RWPE2 (cell line): Measurements from ENCODE around the gene SEMA3A.
A peak's percentile ranks its signal among the peaks of the same experiment; 100 is the strongest.

ENCODE experiments used
- ATAC-seq: fragments of 200-7000 bp; cut with Tn5 transposase; 3 replicates; pipeline ENCODE4 v1.9.1; 2021; ENCODE audit warnings: low read depth
- DNase-seq: peaks from one replicate; pipeline ENCODE4 v3.0.0-alpha.2; 2020; ENCODE audit warnings: low spot score
- H3K27ac ChIP-seq: fragments of 450-650 bp; 2 replicates; pipeline ENCODE4 v1.5.1; 2017; ENCODE audit warnings: mild to moderate bottlenecking; ENCODE audit not compliant: poor library complexity, severe bottlenecking
- H3K27me3 ChIP-seq: fragments of 250-450 bp; sonication (Bioruptor Pico); 2 replicates; pipeline ENCODE4 v1.5.1; 2021; ENCODE audit warnings: mild to moderate bottlenecking, moderate library complexity; ENCODE audit not compliant: insufficient read depth, poor library complexity, severe bottlenecking
- H3K36me3 ChIP-seq: fragments of 250-450 bp; sonication (Bioruptor Pico); 2 replicates; pipeline ENCODE4 v1.5.1; 2020; ENCODE audit warnings: low read depth, mild to moderate bottlenecking, moderate library complexity
- H3K4me1 ChIP-seq: fragments of 250-450 bp; sonication (Bioruptor Pico); 2 replicates; pipeline ENCODE4 v1.5.1; 2021; ENCODE audit warnings: mild to moderate bottlenecking, moderate library complexity; ENCODE audit not compliant: insufficient read depth, poor library complexity, severe bottlenecking
- H3K4me3 ChIP-seq: fragments of 250-450 bp; sonication (Bioruptor Pico); 2 replicates; pipeline ENCODE4 v1.5.1; 2021; ENCODE audit warnings: mild to moderate bottlenecking, moderate library complexity; ENCODE audit not compliant: severe bottlenecking
- H3K9me3 ChIP-seq: fragments of 250-450 bp; sonication (Bioruptor Pico); 2 replicates; pipeline ENCODE4 v1.5.1; 2021; ENCODE audit warnings: mild to moderate bottlenecking, moderate library complexity; ENCODE audit not compliant: severe bottlenecking
- CTCF ChIP-seq: fragments of 450-650 bp; IDR thresholded peaks from one replicate; pipeline ENCODE4 v1.5.1; 2017; ENCODE audit warnings: mild to moderate bottlenecking, moderate library complexity; ENCODE audit not compliant: poor library complexity, severe bottlenecking

The SEMA3A gene

DNA sequence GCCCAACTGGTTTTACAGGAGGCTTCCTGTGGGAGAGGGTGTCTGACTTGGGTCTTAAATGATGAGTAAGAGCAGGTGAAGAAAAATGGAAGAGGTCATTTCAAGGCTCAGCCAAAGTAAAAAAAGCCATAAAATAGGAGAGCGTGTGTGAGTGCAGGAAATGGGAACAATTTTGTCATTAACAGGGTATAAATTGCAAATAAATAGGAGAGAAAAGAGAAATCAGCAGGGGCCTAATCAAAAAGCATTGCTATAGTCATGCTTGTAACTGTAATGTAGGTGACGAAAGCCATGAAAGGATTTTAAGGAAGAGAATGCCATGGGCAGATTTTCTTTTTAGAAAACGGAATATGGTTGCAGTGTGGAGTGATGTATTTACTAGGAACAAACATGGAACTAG, 15.7 kb upstream of the SEMA3A start:
- H3K27me3 ChIP-seq: no peaks in the 10 kb centered on the region
- peaks cover 10% of the 10 kb centered on the region for H3K4me1 ChIP-seq
- H3K4me3 ChIP-seq: no peak overlapping the region
- H3K36me3 ChIP-seq: no peaks in the 10 kb centered on the region
- no peak overlapping the region for H3K27ac ChIP-seq
- no peak for TF ChIP-seq CTCF
- DNase-seq (no peak), ATAC-seq (no peak)
- H3K9me3 ChIP-seq: no peaks in the 10 kb centered on the region

GRCh38 chr7:84209006-84209405, 14.4 kb upstream of the SEMA3A start:
- H3K36me3 ChIP-seq: no peaks in the 10 kb centered on the region
- no peak for TF ChIP-seq CTCF
- peaks cover 10% of the 10 kb centered on the region for H3K4me1 ChIP-seq
- no peaks in the 10 kb centered on the region for H3K9me3 ChIP-seq
- no peak overlapping the region for H3K27ac ChIP-seq
- no peak overlapping the region for H3K4me3 ChIP-seq
- ATAC-seq (no peak), DNase-seq (no peak)
- no peaks in the 10 kb centered on the region for H3K27me3 ChIP-seq

DNA sequence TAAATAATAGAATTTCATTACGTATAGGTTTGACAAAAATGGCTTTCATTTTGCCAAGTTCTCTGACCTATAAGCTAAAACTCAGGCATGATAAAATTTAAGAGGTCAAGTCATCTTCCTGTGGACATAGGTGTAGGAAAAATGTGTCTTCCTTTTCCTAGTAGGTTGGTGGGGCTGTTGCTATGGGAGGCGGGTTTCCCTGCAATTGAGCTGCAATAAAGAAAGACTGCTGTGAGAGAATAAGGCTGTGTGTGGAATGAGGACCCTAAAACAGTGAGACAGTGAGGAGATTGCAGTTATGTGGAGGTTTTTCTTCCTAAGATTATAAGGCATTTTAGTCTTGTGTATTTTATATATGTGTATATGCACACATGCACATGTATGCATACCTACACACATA, 13.0 kb upstream of the SEMA3A start:
- Histone ChIP-seq H3K9me3 (no peaks in the 10 kb centered on the region), H3K4me1 (peaks cover 10% of the 10 kb centered on the region), H3K27ac (no peak overlapping the region), H3K36me3 (no peaks in the 10 kb centered on the region), H3K4me3 (no peak overlapping the region), H3K27me3 (no peaks in the 10 kb centered on the region)
- no peak for DNase-seq
- no peak for TF ChIP-seq CTCF
- ATAC-seq: no peak

GRCh38 chr7:84207025-84207424, 12.4 kb upstream of the SEMA3A start:
- H3K27ac ChIP-seq: no peak overlapping the region
- DNase-seq (no peak), ATAC-seq (peak; percentile 21; the same call in 1 of the 3 replicates)
- no peak overlapping the region for H3K4me3 ChIP-seq
- H3K36me3 ChIP-seq: no peaks in the 10 kb centered on the region
- peaks cover 10% of the 10 kb centered on the region for H3K4me1 ChIP-seq
- no peaks in the 10 kb centered on the region for H3K9me3 ChIP-seq
- TF ChIP-seq CTCF: no peak
- no peaks in the 10 kb centered on the region for H3K27me3 ChIP-seq

GRCh38 chr7:84204655-84205054, 10.1 kb upstream of the SEMA3A start:
- H3K27me3 ChIP-seq: no peaks in the 10 kb centered on the region
- no peak for TF ChIP-seq CTCF
- H3K4me1 ChIP-seq: peaks cover 17% of the 10 kb centered on the region
- DNase-seq (no peak), ATAC-seq (no peak; the same call in 2 of the 3 replicates)
- H3K27ac ChIP-seq: no peak overlapping the region
- H3K4me3 ChIP-seq: no peak overlapping the region
- H3K36me3 ChIP-seq: no peaks in the 10 kb centered on the region
- no peaks in the 10 kb centered on the region for H3K9me3 ChIP-seq
